ENCODE results near the gene CERK. TPM values are rescaled to one million over a fixed set of nuclear protein-coding genes. Genes with fewer than 3 reads are reported as not detected.

Gene CERK
- total RNA-seq, 1 donor = 28.2 TPM

DNA sequence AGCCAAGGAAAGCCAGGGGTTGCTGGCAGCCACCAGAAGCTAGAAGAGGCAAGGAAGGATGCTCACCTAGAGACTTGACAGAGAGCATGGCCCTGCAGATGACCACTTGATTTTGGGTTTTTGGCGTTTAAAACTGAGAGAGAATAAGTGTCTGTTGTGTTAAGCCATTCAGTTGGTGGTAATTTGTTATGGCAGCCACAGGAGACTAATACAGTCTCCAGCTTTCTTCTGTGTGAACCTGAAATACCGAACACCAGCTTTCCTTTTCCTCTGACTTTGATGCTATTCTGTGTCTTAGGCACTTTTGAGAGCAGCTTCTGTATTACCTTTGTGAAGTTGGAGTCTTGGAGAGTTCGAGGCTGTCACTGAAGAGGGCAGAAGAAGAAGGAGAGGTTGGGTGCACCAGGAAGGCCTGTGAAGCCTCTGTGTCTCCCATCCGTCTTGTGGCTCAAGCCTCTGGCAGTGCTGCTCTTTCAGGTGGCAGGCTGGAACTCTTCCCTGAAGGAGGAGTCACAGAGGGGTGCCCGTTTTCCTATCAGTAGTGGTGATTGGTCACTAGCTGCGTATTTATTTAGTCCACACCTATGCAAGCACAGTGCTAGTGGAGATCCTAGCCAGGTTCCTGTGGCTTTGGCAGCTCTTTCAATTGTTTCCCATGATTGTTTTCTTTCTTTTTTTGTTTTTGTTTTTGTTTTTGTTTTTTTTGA lies 26.9 kb upstream of the CERK start:
- Histone ChIP-seq H3K4me2 (ENCODE audit: insufficient read depth, low read length) (no peak overlapping the region), H4K20me1 (ENCODE audit: insufficient read depth, low read length) (peaks cover 30% of the 10 kb centered on the region), H3K36me3 (ENCODE audit: insufficient read depth, low read length) (no peaks in the 10 kb centered on the region), H2AFZ (ENCODE audit: low read length) (no peak overlapping the region), H3K9me3 (ENCODE audit: low read depth, low read length) (no peaks in the 10 kb centered on the region), H3K4me1 (ENCODE audit: insufficient read depth, low read length) (peaks cover 22% of the 10 kb centered on the region), H3K27me3 (ENCODE audit: insufficient read depth, low read length) (no peaks in the 10 kb centered on the region), H3K27ac (ENCODE audit: low read depth, low read length) (no peak overlapping the region), H3K79me2 (ENCODE audit: insufficient read depth, low read length) (peaks cover 81% of the 10 kb centered on the region), H3K4me3 (ENCODE audit: insufficient read depth, low read length) (no peak overlapping the region)
- TF ChIP-seq, protein P1, sequence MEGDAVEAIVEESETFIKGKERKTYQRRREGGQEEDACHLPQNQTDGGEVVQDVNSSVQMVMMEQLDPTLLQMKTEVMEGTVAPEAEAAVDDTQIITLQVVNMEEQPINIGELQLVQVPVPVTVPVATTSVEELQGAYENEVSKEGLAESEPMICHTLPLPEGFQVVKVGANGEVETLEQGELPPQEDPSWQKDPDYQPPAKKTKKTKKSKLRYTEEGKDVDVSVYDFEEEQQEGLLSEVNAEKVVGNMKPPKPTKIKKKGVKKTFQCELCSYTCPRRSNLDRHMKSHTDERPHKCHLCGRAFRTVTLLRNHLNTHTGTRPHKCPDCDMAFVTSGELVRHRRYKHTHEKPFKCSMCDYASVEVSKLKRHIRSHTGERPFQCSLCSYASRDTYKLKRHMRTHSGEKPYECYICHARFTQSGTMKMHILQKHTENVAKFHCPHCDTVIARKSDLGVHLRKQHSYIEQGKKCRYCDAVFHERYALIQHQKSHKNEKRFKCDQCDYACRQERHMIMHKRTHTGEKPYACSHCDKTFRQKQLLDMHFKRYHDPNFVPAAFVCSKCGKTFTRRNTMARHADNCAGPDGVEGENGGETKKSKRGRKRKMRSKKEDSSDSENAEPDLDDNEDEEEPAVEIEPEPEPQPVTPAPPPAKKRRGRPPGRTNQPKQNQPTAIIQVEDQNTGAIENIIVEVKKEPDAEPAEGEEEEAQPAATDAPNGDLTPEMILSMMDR (IDR thresholded peaks at IDR 0.05; ENCODE audit: extremely low read depth, low read depth, low read length) = no peak
- no peak for DNase-seq (ENCODE audit: insufficient read length, low spot score, missing footprints)

DNA sequence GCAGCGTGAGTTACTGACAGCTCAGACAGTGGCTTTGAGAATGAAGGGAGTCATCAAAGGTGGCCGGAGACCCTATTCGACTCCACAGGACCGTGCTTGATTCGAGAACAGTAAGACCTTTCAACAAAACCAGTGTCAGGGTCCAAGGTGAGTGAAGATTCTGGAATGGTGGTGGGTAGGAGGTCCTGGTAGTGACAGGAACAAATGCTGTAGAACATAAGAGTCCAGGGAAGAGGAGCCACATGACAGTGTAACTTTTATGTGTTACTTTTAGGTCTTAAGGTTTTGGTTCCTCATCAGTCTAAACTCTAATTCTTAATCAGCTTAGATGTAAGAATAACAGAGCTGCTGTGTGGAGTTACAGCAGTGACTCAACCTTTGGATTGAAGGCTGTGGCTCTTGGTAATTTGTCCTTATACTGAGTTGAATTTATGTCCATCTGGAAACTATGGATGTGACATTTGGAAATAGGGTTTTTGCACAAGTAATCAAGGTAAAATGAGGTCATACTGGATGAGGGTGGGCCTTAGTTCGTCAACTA lies 26.2 kb upstream of the CERK start:
- Histone ChIP-seq H3K79me2 (ENCODE audit: insufficient read depth, low read length) (peaks cover 73% of the 10 kb centered on the region), H3K4me3 (ENCODE audit: insufficient read depth, low read length) (peak overlapping the region; percentile 25), H3K27ac (ENCODE audit: low read depth, low read length) (no peak overlapping the region), H4K20me1 (ENCODE audit: insufficient read depth, low read length) (peaks cover 24% of the 10 kb centered on the region), H3K4me1 (ENCODE audit: insufficient read depth, low read length) (peaks cover 22% of the 10 kb centered on the region), H3K36me3 (ENCODE audit: insufficient read depth, low read length) (no peaks in the 10 kb centered on the region), H3K9me3 (ENCODE audit: low read depth, low read length) (no peaks in the 10 kb centered on the region), H2AFZ (ENCODE audit: low read length) (no peak overlapping the region), H3K4me2 (ENCODE audit: insufficient read depth, low read length) (peak overlapping the region; percentile 52), H3K27me3 (ENCODE audit: insufficient read depth, low read length) (no peaks in the 10 kb centered on the region)
- TF ChIP-seq, protein P1 (IDR thresholded peaks at IDR 0.05; ENCODE audit: extremely low read depth, low read depth, low read length) = no peak
- peak; percentile 87 for DNase-seq (ENCODE audit: insufficient read length, low spot score, missing footprints)

DNA sequence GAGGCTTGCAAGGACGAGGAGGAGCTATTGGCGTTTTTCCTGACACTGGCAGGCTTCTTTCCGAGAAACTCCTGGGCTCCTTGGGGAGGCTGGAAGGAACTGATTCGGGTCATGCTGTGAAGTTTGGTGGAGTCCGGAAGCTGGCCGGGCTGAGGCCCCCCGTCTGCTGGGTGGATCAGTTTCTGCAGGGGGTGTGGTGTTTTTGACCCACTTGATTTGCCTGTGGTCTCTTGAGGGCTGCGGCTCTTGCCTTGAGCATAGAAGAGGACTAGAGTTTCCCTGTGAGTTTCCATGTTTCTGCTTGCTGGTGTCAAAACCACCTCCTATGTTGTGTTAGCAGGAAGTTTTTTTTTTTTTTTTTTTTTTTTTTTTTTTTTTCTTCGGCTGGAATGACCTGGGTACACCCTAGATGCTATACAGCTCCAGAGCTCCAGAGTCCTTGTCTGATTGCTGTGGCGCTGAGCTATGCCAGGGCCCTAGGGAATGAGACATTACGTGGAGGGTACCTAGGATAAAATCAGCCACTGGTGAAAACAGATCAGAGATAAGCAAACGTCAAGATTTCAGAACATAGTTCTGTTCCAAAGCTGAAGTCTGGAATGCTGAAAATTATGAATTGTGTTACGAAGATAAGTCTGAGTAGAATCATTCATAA lies 25.1 kb upstream of the CERK start:
- no peaks in the 10 kb centered on the region for H3K36me3 ChIP-seq (ENCODE audit: insufficient read depth, low read length)
- H3K4me3 ChIP-seq (ENCODE audit: insufficient read depth, low read length) = peak overlapping the region; percentile 100
- H2AFZ ChIP-seq (ENCODE audit: low read length) = peak overlapping the region; percentile 95
- TF ChIP-seq, protein P1 (IDR thresholded peaks at IDR 0.05; ENCODE audit: extremely low read depth, low read depth, low read length) = no peak
- H3K4me1 ChIP-seq (ENCODE audit: insufficient read depth, low read length) = peaks cover 27% of the 10 kb centered on the region
- peaks cover 65% of the 10 kb centered on the region for H3K79me2 ChIP-seq (ENCODE audit: insufficient read depth, low read length)
- H4K20me1 ChIP-seq (ENCODE audit: insufficient read depth, low read length) = peaks cover 17% of the 10 kb centered on the region
- peak overlapping the region; percentile 98 for H3K27ac ChIP-seq (ENCODE audit: low read depth, low read length)
- no peaks in the 10 kb centered on the region for H3K27me3 ChIP-seq (ENCODE audit: insufficient read depth, low read length)
- DNase-seq (ENCODE audit: insufficient read length, low spot score, missing footprints) = peak; percentile 85
- peak overlapping the region; percentile 97 for H3K4me2 ChIP-seq (ENCODE audit: insufficient read depth, low read length)
- H3K9me3 ChIP-seq (ENCODE audit: low read depth, low read length) = no peaks in the 10 kb centered on the region
